NCI-H226 (cell line): ENCODE measurements around the gene PCLO.
A peak's percentile ranks its signal among the peaks of the same experiment; 100 is the strongest.

Experiments
- DNase-seq: peaks from one replicate; pipeline ENCODE4 v3.0.0-alpha.2; 2015

The PCLO gene, protein sequence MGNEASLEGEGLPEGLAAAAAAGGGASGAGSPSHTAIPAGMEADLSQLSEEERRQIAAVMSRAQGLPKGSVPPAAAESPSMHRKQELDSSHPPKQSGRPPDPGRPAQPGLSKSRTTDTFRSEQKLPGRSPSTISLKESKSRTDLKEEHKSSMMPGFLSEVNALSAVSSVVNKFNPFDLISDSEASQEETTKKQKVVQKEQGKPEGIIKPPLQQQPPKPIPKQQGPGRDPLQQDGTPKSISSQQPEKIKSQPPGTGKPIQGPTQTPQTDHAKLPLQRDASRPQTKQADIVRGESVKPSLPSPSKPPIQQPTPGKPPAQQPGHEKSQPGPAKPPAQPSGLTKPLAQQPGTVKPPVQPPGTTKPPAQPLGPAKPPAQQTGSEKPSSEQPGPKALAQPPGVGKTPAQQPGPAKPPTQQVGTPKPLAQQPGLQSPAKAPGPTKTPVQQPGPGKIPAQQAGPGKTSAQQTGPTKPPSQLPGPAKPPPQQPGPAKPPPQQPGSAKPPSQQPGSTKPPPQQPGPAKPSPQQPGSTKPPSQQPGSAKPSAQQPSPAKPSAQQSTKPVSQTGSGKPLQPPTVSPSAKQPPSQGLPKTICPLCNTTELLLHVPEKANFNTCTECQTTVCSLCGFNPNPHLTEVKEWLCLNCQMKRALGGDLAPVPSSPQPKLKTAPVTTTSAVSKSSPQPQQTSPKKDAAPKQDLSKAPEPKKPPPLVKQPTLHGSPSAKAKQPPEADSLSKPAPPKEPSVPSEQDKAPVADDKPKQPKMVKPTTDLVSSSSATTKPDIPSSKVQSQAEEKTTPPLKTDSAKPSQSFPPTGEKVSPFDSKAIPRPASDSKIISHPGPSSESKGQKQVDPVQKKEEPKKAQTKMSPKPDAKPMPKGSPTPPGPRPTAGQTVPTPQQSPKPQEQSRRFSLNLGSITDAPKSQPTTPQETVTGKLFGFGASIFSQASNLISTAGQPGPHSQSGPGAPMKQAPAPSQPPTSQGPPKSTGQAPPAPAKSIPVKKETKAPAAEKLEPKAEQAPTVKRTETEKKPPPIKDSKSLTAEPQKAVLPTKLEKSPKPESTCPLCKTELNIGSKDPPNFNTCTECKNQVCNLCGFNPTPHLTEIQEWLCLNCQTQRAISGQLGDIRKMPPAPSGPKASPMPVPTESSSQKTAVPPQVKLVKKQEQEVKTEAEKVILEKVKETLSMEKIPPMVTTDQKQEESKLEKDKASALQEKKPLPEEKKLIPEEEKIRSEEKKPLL (N-terminal part only)

DNA sequence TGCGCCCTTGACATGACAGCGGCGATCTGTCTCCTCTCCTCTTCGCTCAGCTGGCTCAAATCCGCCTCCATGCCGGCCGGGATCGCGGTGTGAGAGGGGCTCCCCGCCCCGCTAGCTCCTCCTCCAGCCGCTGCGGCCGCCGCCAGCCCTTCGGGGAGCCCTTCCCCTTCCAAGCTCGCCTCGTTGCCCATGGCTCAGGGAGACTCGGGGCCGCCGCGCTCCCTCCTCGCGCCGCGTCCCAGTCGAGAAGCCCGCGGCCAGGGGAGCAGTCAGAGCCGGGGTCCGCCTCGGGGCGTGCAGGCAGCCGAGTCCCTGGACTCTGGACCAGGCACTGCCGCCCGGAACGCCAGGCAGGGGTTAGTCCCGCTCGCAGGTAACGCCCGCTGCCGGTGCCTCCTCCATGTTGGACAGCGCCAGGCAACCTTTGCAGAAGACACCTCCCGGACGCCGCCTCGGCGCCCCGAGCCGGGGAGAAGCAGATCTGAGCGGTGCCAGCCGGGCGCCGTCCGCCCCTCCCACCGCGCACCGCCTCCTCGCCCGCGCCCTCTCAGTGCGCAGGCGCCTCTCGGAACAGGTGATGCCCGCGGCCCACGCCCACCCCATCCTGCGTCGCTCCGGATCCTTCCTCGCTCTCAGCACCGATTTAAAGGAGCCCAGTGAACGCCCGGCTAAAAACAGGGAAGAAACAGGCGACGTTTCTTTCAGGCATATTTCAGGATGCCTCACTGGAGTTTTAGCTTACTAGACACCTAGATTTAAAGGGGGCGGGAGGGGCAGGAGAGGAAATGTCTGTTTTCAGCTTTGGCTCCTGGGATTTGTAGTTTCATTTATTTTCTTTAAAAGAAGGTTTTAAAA, at the start of gene PCLO:
PCLO (minus strand) TSS at position 483 of the 855 bp plus-strand sequence; CDS start at position 191, 292 bp downstream.
- DNase-seq: peak; percentile 91

DNA sequence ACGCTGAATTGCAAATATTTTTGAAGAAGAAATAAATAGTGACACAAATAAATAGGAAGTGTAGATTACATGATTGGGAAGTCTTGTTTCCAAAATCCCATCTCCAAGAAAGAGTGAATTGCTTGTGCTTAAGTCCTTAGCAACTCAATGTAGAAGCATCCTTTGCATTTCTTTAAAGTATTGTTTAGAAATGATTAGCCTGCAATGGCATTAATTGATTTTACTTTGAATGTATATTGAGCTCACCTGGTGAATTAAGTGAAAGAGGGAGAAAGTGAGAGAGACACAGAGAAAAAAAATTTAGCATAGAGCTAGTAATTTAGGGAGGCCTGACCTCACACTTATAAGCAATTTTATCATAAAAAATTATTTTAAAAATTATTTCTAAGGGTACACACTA, 49.0 kb upstream of the PCLO start:
- DNase-seq: no peak

DNA sequence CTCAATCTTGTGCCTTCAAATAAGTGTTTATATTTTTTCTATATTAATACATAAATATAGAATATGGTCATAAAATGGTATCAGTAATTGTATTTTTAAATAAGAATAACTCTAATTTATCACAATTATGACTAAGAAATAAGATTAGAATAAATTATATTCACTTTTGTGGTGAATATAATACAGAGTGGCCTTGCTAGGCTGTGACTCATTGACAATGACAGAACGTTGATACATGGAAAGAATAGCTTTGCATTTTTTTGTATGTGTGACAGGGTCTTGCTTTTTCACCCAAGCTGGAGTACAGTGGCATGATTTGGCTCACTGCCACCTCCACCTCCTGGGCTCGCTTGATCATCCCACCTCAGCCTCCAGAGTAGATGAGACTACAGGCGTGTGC, 47.8 kb upstream of the PCLO start:
- no peak for DNase-seq

DNA sequence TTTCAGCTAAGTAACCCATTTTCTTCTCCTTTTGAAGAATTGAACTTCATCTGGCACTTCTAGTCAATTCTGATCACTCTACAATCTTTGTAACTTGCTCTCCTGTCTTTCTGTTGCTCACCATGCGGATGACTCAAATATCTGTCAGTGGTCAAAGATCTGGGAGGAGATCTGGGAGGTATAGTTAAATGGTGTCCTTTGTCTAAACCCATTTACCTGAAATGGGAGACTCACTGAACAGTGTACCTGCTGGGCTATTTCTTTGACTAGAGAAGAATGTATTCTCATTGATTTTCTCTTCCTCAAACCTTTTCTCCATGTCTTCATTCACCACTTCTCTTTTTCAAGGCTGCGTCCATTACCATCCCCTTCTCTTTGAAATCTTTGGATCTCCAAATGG, 42.0 kb upstream of the PCLO start:
- DNase-seq: no peak

DNA sequence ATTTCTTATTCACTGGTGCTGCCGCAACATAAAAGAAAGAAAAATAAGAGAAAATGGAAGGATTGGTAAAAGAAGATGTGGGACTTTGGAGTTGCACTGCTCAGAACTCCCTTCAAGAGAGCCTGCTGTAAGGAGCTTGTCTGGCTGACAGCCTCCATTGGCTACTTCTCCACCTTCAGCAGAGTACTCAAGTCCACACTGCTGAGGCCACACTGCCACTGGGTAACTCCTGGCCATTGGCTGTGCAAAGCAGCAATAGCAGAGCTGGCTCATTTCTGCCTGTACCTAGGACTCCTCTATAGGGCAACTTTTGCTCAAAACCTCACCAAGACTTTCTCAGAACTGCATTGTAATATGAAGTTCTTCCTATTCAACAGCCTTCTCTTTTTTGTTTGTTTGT, 38.7 kb upstream of the PCLO start:
- DNase-seq: no peak

DNA sequence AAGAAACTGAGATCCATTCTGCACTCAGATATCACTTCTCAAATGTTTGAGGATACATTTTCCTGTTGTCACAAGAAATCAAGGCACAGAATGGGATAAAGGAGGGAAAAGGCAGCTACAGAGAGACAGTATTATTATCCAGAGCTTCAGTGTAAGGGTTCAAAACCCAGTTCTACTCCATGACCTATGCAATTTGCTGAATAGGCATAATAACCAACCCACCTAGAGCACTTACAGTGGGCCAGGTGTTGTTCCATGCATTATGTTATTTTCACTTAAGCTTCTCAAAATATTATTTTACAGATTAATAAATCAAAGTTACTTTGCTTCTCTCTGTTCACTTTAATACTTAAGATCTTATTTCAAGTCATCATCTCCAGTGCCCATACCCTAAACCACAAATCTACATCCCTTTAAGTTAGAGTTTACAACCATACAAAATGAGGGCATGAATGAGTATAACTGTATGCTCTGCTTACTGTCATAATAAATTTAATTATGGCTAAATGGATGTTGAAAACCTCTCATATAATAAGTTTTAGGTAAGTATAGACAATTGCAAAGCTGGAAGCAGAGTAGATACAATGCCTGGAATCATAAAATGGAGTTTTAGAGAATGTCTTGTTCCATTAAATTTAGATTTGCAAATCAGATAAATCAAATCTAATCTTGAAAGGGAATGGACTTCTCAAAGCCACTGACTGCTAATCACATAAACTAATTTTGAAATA, 28.1 kb upstream of the PCLO start:
- no peak for DNase-seq

DNA sequence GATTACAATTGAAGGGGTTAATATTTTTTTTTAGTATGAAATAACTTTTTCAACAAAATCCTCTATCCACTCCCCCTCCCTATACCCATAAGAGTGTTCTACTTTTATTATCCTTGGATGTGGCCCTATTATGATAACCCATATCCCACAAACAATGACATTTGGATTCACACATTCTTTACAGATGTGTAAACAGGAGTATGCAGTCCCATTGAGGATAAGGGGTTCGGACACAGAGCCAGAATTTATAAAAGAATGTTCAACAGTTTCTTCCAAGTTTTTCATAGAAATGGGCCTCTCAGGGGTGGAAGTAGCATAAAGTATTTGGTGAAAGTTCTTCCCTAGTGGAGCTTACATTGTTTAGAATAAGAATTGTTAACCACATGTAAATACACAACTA, 16.1 kb upstream of the PCLO start:
- DNase-seq: peak; percentile 22

DNA sequence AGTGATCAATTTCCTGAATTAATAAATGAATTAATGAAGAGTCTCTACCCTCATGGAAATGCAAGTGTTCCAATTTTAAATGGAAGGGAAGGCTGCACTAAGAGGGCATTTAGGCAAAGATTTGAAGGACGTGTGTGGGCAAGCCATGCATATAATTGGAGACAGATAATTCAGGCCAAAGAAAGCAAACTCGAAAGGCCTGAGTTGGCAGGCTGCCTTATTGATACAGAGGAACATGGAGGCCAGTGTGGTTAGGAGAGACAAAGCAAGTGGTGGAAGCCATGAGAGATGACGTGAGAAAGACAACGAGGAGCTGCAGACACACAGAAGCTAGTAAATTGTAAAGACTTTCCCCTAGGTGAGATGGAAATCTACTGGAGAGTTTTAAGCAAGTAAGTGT, 15.4 kb upstream of the PCLO start:
- no peak for DNase-seq

DNA sequence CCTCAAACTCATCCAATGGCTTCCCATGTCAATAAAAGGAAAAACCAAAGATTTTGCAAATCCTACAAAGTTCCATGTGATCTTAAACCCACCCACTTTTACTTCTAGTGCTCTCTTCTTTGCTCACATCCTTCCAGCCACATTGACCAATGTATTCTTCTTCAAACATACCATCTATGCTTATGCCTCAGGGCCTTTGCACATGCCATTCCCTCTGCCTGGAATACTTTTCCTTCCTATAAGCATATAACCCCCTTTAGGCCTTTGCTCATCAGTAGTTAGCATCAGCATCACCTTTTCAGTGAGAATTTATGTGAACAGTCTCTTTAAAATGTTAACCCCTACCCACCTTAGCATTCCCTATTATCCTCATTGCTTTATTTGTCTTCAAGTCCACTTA, 11.0 kb upstream of the PCLO start:
- DNase-seq: no peak

DNA sequence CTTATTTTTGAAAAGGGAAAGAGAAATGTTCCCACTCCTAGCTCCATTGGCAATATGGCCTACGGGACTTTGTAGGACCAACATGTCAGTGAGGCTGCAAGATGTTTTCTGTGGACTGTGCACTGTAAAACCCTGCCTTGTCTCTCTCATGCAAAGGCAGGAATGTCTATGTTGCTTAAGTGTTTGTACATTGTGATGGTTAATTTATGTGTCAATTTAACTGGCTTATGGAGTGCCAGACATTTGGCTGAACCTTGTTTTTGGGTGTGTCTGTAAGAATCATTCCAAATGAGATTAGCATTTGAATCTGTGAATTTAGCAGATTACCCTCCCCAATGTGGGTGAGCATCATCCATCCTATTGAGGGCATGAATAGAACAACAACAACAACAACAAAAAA, 4.1 kb upstream of the PCLO start:
- DNase-seq: no peak

DNA sequence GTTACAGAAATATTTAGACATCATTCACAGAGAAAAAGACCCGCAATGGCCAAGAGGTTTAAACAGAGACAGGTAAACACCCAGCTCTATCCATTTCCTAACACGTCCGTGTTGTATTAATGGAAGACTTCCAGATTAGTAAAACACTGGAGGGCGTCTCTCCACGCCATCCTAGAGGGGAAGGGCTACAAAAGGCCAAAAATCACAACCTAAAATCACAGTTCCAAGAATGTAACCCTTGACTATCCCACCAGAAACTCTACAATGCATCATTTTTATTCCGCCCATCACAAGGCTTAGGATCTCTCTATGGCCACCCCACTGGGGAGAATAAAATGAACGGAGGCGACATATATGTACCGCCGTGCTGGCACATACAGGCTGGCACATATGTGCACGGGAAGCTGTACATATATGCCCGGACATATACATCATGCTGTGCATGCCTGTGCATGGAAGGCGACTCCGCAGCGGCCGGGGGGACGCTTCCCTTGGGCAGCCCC, 734 bp downstream of the PCLO start:
- DNase-seq: no peak

DNA sequence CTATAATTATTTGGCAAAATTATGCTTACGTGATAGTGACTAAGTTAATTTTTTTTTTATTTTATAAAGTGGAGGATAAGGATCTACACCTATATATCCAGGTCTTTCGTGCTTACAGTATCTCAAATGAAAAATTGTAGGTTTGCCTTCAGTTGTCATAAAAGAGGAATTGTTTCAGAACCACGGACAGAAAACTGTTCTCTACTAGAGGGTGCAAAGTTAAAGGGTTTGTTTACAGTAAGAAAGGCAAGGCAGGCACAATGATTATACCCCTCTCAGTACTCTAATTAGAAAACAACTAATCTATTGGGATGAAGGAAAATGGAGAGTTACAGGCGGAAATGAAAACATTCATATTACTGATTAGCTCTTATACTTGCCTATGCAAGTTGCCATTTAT, 1.5 kb downstream of the PCLO start:
- peak; percentile 5 for DNase-seq

DNA sequence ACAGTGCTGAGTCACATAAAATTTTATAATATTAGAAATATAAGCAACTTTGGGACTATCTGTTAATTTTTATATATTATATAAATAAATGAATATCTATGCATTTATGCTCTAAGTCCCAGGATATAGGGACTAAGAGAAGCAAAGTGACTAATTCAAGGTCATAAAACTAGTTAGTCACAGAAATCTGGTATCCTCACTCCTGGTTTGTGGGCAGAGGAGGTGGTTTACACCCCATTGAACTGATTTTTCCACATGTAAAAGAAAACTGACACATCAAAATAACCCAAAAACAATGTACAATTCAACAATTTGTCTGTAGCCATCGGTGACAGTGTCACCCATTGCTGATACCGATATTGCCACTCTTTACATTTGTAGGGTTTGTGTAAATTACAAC, 3.0 kb downstream of the PCLO start:
- no peak for DNase-seq

DNA sequence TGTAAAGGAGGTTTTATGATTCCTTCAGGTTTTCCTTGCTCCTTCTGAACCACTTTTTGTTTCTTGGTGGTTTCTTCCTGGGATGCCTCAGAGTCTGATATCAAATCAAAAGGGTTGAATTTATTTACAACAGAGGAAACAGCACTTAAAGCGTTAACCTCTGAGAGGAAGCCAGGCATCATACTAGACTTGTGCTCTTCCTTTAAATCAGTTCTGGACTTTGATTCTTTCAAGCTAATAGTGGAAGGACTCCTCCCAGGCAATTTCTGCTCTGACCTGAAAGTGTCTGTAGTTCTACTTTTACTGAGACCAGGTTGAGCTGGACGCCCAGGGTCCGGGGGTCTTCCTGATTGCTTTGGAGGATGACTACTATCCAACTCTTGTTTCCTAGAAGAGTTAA, 6.7 kb downstream of the PCLO start:
- no peak for DNase-seq

DNA sequence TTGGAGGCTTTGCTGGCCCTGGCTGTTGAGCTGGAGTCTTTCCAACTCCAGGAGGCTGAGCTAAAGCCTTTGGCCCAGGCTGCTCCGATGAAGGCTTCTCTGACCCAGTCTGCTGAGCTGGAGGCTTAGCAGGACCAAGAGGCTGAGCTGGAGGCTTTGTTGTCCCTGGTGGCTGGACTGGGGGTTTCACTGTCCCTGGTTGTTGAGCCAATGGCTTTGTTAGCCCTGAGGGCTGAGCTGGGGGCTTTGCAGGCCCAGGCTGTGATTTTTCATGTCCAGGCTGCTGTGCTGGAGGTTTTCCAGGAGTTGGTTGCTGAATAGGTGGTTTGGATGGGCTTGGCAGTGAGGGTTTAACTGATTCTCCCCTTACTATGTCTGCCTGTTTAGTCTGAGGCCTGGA, 7.3 kb downstream of the PCLO start:
- no peak for DNase-seq

DNA sequence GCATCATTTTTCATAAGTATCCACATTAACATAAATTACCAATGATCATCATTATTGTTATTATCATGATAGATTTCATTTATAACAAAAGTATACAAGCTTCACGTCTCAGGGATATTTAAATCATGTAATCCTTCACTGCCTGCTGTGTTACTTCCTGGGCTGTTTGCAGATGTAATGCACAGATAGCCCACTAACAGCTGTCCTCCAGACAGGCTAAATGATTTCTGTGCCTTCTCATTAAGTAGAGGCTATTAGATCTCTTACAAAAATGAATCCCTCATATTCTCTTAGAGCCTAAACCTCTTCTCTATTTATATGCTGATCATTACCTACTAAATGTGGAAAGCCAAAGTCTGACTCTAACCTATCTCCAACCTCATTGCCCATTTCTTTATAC, 9.3 kb downstream of the PCLO start:
- no peak for DNase-seq

DNA sequence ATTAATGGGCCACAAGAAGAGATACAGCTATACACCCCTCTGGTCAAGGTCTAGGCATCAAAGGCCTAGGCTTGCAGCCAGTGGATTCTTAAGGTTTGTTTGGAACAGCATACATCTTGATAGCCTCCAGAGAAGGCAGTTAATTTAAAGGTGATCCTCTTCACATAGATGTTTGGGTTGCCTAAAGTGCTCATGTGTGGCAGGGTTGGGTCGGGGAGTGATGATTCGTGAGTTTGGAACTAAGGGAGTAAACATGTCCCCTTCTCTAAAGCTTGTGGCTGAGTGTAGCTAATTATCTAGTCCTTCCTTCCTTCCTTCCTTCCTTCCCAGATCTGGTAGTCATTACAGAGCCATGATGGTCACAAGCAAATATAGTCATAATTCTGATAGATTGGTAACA, 12.4 kb downstream of the PCLO start:
- no peak for DNase-seq

DNA sequence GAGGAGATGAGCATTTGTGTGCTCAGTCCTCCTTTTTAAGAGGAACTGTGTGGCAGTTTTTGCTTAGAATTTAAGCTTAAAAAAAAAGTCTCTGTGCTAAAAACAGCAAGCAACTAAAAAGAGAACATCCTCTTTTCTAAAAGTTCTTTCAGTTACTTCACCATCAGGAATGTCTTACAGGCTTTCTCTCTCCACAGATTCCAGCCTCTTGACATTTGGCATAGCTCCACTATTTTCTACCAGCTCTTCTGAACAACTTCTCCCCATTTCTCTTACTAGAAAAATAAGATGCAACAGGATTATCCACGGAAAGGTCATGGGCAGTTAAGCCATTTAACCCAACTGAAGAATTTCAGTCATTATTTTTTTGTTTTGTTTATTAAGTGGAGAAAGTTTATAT, 13.2 kb downstream of the PCLO start:
- DNase-seq: peak; percentile 54

DNA sequence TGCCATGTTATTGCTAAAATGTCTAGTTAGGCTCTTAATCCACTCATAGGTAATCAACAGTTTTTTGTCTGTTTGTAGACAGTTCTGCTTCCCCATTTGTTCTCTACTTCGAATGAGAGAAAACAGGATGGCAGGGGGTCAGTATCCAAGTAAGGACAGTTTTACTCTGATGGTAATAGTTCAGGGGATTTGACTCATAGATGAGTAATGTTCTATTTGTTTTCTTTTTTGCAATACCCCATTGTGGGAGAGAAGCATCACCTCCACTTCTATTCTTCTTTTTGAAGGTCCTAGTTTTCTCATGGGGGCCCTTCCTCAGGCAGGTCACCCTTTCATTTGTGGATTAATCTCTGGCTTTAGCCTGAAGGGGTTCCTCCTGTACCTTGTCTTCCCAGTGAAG, 13.9 kb downstream of the PCLO start:
- DNase-seq: peak; percentile 40

DNA sequence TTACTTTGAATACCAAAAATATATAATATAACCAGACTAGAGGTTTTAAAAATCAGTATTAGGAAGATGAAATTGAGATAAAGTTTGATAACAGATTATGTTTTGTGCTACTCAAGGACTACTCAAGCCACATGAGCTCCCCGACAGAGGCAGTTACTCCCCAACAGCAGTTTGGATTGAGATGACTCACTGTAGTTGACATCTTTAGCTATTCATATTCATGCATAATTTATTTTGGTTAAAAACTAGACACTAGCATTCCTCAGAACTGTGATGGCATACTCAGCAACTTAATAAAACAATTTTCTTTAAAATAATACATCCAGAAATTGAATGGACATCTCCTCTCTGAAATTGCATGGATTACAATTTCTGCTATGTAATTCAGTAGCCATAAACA, 19.6 kb downstream of the PCLO start:
- DNase-seq: no peak

DNA sequence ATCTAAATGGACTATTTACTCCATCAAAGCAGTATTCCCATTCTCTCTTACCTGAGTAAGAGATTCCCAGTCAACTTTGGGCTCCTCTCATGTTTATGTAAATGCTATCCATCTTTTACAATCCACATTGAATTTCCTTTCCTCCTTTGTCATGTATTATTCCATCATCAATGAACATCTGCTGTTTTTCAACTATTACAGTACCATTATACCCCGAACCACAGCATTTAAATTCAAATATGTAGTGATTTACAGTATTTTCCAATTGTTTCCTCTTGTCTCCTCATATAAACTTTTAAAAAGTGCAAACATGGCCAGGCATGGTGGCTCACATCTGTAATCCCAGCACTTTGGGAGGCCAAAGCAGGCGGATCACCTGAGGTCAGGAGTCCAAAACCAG, 20.3 kb downstream of the PCLO start:
- no peak for DNase-seq

DNA sequence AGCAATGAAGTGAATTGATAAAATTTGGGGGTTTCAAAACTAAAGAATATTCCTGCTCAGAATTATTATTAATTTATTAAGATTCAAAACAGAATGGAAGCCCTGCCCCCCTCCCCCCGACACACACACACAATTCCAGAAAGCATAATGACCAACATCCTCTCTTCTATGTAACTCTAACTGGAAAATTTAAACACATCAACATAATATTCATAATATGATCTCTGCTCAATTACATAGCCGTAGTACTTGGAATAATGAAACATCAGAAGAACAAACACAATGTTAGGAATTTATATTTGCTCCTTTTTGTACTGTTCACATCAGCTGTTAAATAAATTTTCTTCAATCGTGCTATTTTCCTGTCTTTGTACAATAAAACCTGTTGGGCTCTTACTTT, 20.8 kb downstream of the PCLO start:
- no peak for DNase-seq
